Neural cell (in vitro differentiated cells): Measurements from ENCODE around the gene KCNA10.

ENCODE experiments used
- CTCF ChIP-seq: fragments of 450-650 bp; IDR thresholded peaks from 2 replicates; pipeline ENCODE4 v1.5.1; 2014; ENCODE audit warnings: antibody characterized with exemption, mild to moderate bottlenecking, moderate library complexity; ENCODE audit not compliant: poor library complexity, severe bottlenecking
- EP300 ChIP-seq: fragments of 450-650 bp; conservative IDR thresholded peaks from 2 replicates; pipeline ENCODE4 v1.6.1; 2014; ENCODE audit warnings: antibody characterized with exemption, mild to moderate bottlenecking, moderate library complexity; ENCODE audit not compliant: poor library complexity, severe bottlenecking
- EZH2 ChIP-seq: fragments of 200-600, 300-800 bp; shearing (Covaris generic), sonication (generic); IDR thresholded peaks from 2 replicates; pipeline ENCODE4 v1.6.1; 2014; ENCODE audit warnings: antibody characterized with exemption, low read length, borderline replicate concordance, mild to moderate bottlenecking; ENCODE audit not compliant: insufficient read depth, poor library complexity, severe bottlenecking
- MXI1 ChIP-seq: fragments of 450-650 bp; conservative IDR thresholded peaks from 2 replicates; pipeline ENCODE4 v1.6.1; 2014; ENCODE audit warnings: antibody characterized with exemption, mild to moderate bottlenecking; ENCODE audit not compliant: poor library complexity, severe bottlenecking
- POLR2AphosphoS5 ChIP-seq: IDR thresholded peaks from 2 replicates; pipeline ENCODE4 v1.6.1; 2012
- RAD21 ChIP-seq: fragments of 450-650 bp; conservative IDR thresholded peaks from 2 replicates; pipeline ENCODE4 v1.6.1; 2014; ENCODE audit warnings: antibody characterized with exemption, mild to moderate bottlenecking, moderate library complexity
- REST ChIP-seq: IDR thresholded peaks from 2 replicates; pipeline ENCODE4 v1.6.1; 2012; ENCODE audit warnings: borderline replicate concordance
- SMC3 ChIP-seq: fragments of 450-650 bp; conservative IDR thresholded peaks from 2 replicates; pipeline ENCODE4 v1.6.1; 2014; ENCODE audit warnings: antibody characterized with exemption, mild to moderate bottlenecking, moderate library complexity; ENCODE audit not compliant: poor library complexity
- TAF1 ChIP-seq: IDR thresholded peaks from 2 replicates; pipeline ENCODE4 v1.6.1; 2012; ENCODE audit warnings: low read depth

- TF ChIP-seq CTCF (no peak), POLR2AphosphoS5 (no peak), TAF1 (no peak), EZH2 (no peak), EP300 (no peak), REST (no peak), RAD21 (no peak), SMC3 (no peak), MXI1 (no peak)
Observed at GRCh38 chr1:110488161-110488560, 30.8 kb downstream of the KCNA10 start.
